NOMO-1 treated with dmso at 0.1 percent for 144 hours (cell line): ENCODE data around the gene SLC24A3.

Source experiments
- DNase-seq: peaks from one replicate; lab custom pipeline; 2025; ENCODE audit not compliant: unreplicated experiment; lab: John Stamatoyannopoulos, UW

Gene SLC24A3

GRCh38 chr20:19269737-19270340 lies 57.4 kb downstream of the SLC24A3 start:
- no peak for DNase-seq

GRCh38 chr20:19271879-19272651 lies 59.6 kb downstream of the SLC24A3 start:
- no peak for DNase-seq

- no peak for DNase-seq
Measured at GRCh38 chr20:19272976-19273654, 60.7 kb downstream of the SLC24A3 start.

- no peak for DNase-seq
Measured at GRCh38 chr20:19274001-19274400, 61.6 kb downstream of the SLC24A3 start.

- DNase-seq, result no peak
Measured at GRCh38 chr20:19274412-19275015, 62.1 kb downstream of the SLC24A3 start.

- no peak for DNase-seq
Measured at GRCh38 chr20:19275038-19275629, 62.7 kb downstream of the SLC24A3 start.

GRCh38 chr20:19275630-19276071 lies 63.2 kb downstream of the SLC24A3 start:
- DNase-seq, result no peak

- no peak for DNase-seq
Measured at GRCh38 chr20:19277381-19277780, 64.9 kb downstream of the SLC24A3 start.

GRCh38 chr20:19283490-19284025 lies 71.1 kb downstream of the SLC24A3 start:
- DNase-seq, result no peak

- DNase-seq, result no peak
Measured at GRCh38 chr20:19284400-19285178, 72.1 kb downstream of the SLC24A3 start.

- no peak for DNase-seq
Measured at GRCh38 chr20:19285436-19285835, 73.0 kb downstream of the SLC24A3 start.

GRCh38 chr20:19288061-19288460 lies 75.6 kb downstream of the SLC24A3 start:
- DNase-seq, result no peak

- no peak for DNase-seq
Measured at GRCh38 chr20:19288636-19289035, 76.2 kb downstream of the SLC24A3 start.

GRCh38 chr20:19289451-19289850 lies 77.0 kb downstream of the SLC24A3 start:
- no peak for DNase-seq

- DNase-seq, result no peak
Measured at GRCh38 chr20:19291024-19291817, 78.8 kb downstream of the SLC24A3 start.

- no peak for DNase-seq
Measured at GRCh38 chr20:19291818-19292132, 79.3 kb downstream of the SLC24A3 start.

GRCh38 chr20:19292254-19292653 lies 79.8 kb downstream of the SLC24A3 start:
- no peak for DNase-seq

GRCh38 chr20:19295076-19295475 lies 82.6 kb downstream of the SLC24A3 start:
- no peak for DNase-seq

- DNase-seq, result no peak
Measured at GRCh38 chr20:19298652-19299051, 86.2 kb downstream of the SLC24A3 start.

GRCh38 chr20:19300395-19300794 lies 88.0 kb downstream of the SLC24A3 start:
- no peak for DNase-seq
